SK-N-SH (cell line): Measurements from ENCODE around the gene SLC25A42. TPM values are rescaled to one million over a fixed set of nuclear protein-coding genes. Genes with fewer than 3 reads are reported as not detected.

Experiments
- CTCF ChIA-PET: fragments of 300-600, 350-600 bp; formaldehyde crosslinking; extraction: SDS; loops from one replicate; lab custom pipeline; 2021; lab: Yijun Ruan, JAX
- POLR2A ChIA-PET: fragments of 350-600 bp; sonication (Branson Sonifier 250); formaldehyde crosslinking; extraction: SDS; loops from one replicate; lab custom pipeline; 2020; ENCODE audit warnings: antibody characterized with exemption, inconsistent platforms; lab: Yijun Ruan, JAX
- DNase-seq: peaks from one replicate; pipeline ENCODE4 v3.0.0; 2012
- H2AFZ ChIP-seq: fragments of 200-600 bp; sonication (generic); 2 replicates; pipeline ENCODE4 v1.8.1; 2016; ENCODE audit warnings: antibody characterized with exemption, mild to moderate bottlenecking, low read depth
- H3F3A ChIP-seq: fragments of 200-600 bp; sonication (generic); replicated peaks from 2 replicates; pipeline ENCODE3; 2016; ENCODE audit warnings: antibody characterized with exemption, mild to moderate bottlenecking; ENCODE audit not compliant: insufficient read depth
- H3K27ac ChIP-seq, 2 experiments: fragments of 200-500 bp in 1 of 2; fragments of 200-600 bp in 1 of 2; sonication (Bioruptor generic) in 1 of 2; sonication (generic), shearing (Covaris generic) in 1 of 2; 2 replicates each; pipeline versions ENCODE4 v1.5.1 to v1.6.1; 2014 to 2016; ENCODE audit warnings: low read depth in 2 of 2, inconsistent platforms in 1 of 2, low read length in 1 of 2, mild to moderate bottlenecking in 1 of 2, mixed read lengths in 1 of 2
- H3K27me3 ChIP-seq: fragments of 200-600 bp; sonication (generic), shearing (Covaris generic); 2 replicates; pipeline ENCODE4 v1.6.1; 2016; ENCODE audit warnings: mixed run types; ENCODE audit not compliant: insufficient read depth
- H3K36me3 ChIP-seq, 2 experiments: fragments of 200-500 bp in 1 of 2; fragments of 200-600 bp in 1 of 2; sonication (Bioruptor generic) in 1 of 2; sonication (generic) in 1 of 2; replicated peaks in 1 of 2; 2 replicates each; pipeline versions ENCODE3 to v1.5.1; 2014 to 2016; ENCODE audit warnings: low read length in 1 of 2, mild to moderate bottlenecking in 1 of 2; ENCODE audit not compliant: insufficient read depth in 2 of 2, control insufficient read depth in 1 of 2
- H3K4me1 ChIP-seq, 2 experiments: fragments of 200-500 bp in 1 of 2; fragments of 200-600 bp in 1 of 2; sonication (Bioruptor generic) in 1 of 2; sonication (generic), shearing (Covaris generic) in 1 of 2; 2 replicates each; pipeline versions ENCODE4 v1.5.1 to v1.6.1; 2014 to 2016; ENCODE audit warnings: low read depth in 1 of 2, low read length in 1 of 2, mixed run types in 1 of 2; ENCODE audit not compliant: insufficient read depth in 2 of 2, control insufficient read depth in 1 of 2
- H3K4me2 ChIP-seq: fragments of 200-600 bp; sonication (generic), shearing (Covaris generic); 2 replicates; pipeline ENCODE4 v1.6.1; 2017; ENCODE audit warnings: mixed run types
- H3K4me3 ChIP-seq, 2 experiments: fragments of 200-500 bp in 1 of 2; fragments of 200-600 bp in 1 of 2; sonication (Bioruptor generic) in 1 of 2; sonication (generic), shearing (Covaris generic) in 1 of 2; 2 replicates each; pipeline versions ENCODE4 v1.5.1 to v1.8.1; 2014 to 2016; ENCODE audit warnings: low read depth in 2 of 2, inconsistent platforms in 1 of 2, low read length in 1 of 2, mild to moderate bottlenecking in 1 of 2, mixed read lengths in 1 of 2, moderate library complexity in 1 of 2
- H3K79me2 ChIP-seq: fragments of 200-600 bp; sonication (generic); 2 replicates; pipeline ENCODE4 v1.8.1; 2017; ENCODE audit warnings: mild to moderate bottlenecking; ENCODE audit not compliant: insufficient read depth
- H3K9ac ChIP-seq: fragments of 200-600 bp; sonication (generic); 2 replicates; pipeline ENCODE4 v1.6.1; 2017; ENCODE audit warnings: mixed run types
- H3K9me2 ChIP-seq: fragments of 200-600 bp; sonication (generic); 2 replicates; pipeline ENCODE4 v1.6.1; 2017; ENCODE audit warnings: mixed run types
- H3K9me3 ChIP-seq: fragments of 200-600 bp; sonication (generic); 2 replicates; pipeline ENCODE4 v1.6.1; 2017; ENCODE audit warnings: mixed run types, mild to moderate bottlenecking, moderate library complexity
- H4K20me1 ChIP-seq: fragments of 200-600 bp; sonication (generic); 2 replicates; pipeline ENCODE4 v1.6.1; 2017; ENCODE audit warnings: mild to moderate bottlenecking, mixed run types; ENCODE audit not compliant: insufficient read depth
- CHD2 ChIP-seq: fragments of 150-350 bp; IDR thresholded peaks from 2 replicates; pipeline ENCODE4 v1.6.1; 2018; ENCODE audit warnings: low read length; ENCODE audit not compliant: partially characterized antibody
- ELF1 ChIP-seq: IDR thresholded peaks from 2 replicates; pipeline ENCODE4 v1.4.0; 2012
- EZH2phosphoT487 ChIP-seq: fragments of 200-600 bp; sonication (generic); IDR thresholded peaks from 2 replicates; pipeline ENCODE4 v1.6.1; 2017; ENCODE audit warnings: low read depth, mixed run types, mild to moderate bottlenecking, antibody characterized with exemption, moderate library complexity, borderline replicate concordance
- FOXJ3 ChIP-seq: sonication (generic); formaldehyde crosslinking; IDR thresholded peaks from 2 replicates; pipeline ENCODE4 v1.5.1; 2020; ENCODE audit warnings: mild to moderate bottlenecking, missing genetic modification reagents
- FOXM1 ChIP-seq: IDR thresholded peaks from 2 replicates; pipeline ENCODE4 v1.4.0; 2012; ENCODE audit warnings: low read depth, mild to moderate bottlenecking
- GABPA ChIP-seq: IDR thresholded peaks from 2 replicates; pipeline ENCODE4 v1.4.0; 2012; ENCODE audit warnings: low read depth, mild to moderate bottlenecking
- GATA2 ChIP-seq: sonication (generic); formaldehyde crosslinking; IDR thresholded peaks from 2 replicates; pipeline ENCODE4 v1.5.0; 2020; ENCODE audit warnings: mild to moderate bottlenecking, missing genetic modification reagents
- NFIC ChIP-seq: IDR thresholded peaks from 2 replicates; pipeline ENCODE4 v1.4.0; 2012; ENCODE audit warnings: borderline replicate concordance
- POLR2AphosphoS5 ChIP-seq: IDR thresholded peaks from 2 replicates; pipeline ENCODE4 v1.6.1; 2012; ENCODE audit warnings: low read depth, low read length
- RAD21 ChIP-seq: IDR thresholded peaks from 2 replicates; pipeline ENCODE4 v1.6.1; 2012; ENCODE audit warnings: mild to moderate bottlenecking, low read length
- RFX5 ChIP-seq: IDR thresholded peaks from 2 replicates; pipeline ENCODE4 v1.6.1; 2012; ENCODE audit warnings: mild to moderate bottlenecking, improper control_type of control experiment, low read length
- SIN3A ChIP-seq: IDR thresholded peaks from 2 replicates; pipeline ENCODE4 v1.6.1; 2012; ENCODE audit warnings: low read depth, mild to moderate bottlenecking, low read length, moderate library complexity, borderline replicate concordance
- SMC3 ChIP-seq: IDR thresholded peaks from 2 replicates; pipeline ENCODE4 v1.6.1; 2012; ENCODE audit warnings: low read depth, low read length, improper control_type of control experiment
- TEAD4 ChIP-seq: IDR thresholded peaks from 2 replicates; pipeline ENCODE4 v1.4.0; 2012; ENCODE audit warnings: mild to moderate bottlenecking, borderline replicate concordance; ENCODE audit not compliant: insufficient read depth
- YY1 ChIP-seq: IDR thresholded peaks from 2 replicates; pipeline ENCODE4 v1.4.0; 2012; ENCODE audit warnings: low read depth, mild to moderate bottlenecking
- WGBS: methylation state at CpG from one replicate; pipeline ENCODE4 v1.1.6; 2017; ENCODE audit warnings: low lambda C conversion rate; 5-methylcytosine and 5-hydroxymethylcytosine counted together
- polyA plus RNA-seq, 3 experiments: library from polyadenylated mRNA; depleted of rRNA; stranded (reverse); fragments of >200 nt; gene quantifications; 2 replicates each; pipeline ENCODE4 v1.2.3, GENCODE V29; 2012
- TF ChIP-seq, protein P1 (sequence below): fragments of 150-350 bp; IDR thresholded peaks from 2 replicates; pipeline ENCODE4 v1.6.1; 2017; ENCODE audit warnings: antibody characterized with exemption, low read length, low read depth, borderline replicate concordance
- TF ChIP-seq, protein P2 (sequence below): fragments of 150-350 bp; IDR thresholded peaks from 2 replicates; pipeline ENCODE4 v1.6.1; 2016; ENCODE audit warnings: mild to moderate bottlenecking, low read depth, low read length
- TF ChIP-seq, protein P3 (sequence below): IDR thresholded peaks from 2 replicates; pipeline ENCODE4 v1.6.1; 2012; ENCODE audit warnings: mild to moderate bottlenecking, low read depth, low read length, moderate library complexity
- TF ChIP-seq, protein P4 (sequence below): fragments of 200-600 bp; sonication (generic); IDR thresholded peaks from 2 replicates; pipeline ENCODE4 v1.6.1; 2017; ENCODE audit warnings: antibody characterized with exemption, mild to moderate bottlenecking, moderate library complexity
- TF ChIP-seq, protein P5 (sequence below): IDR thresholded peaks from 2 replicates; pipeline ENCODE4 v1.4.0; 2012; ENCODE audit warnings: low read depth, borderline replicate concordance

The SLC25A42 gene
- polyA plus RNA-seq, 1 of the 3 experiments (the other 2 are of a cell fraction): 6.1 TPM

DNA sequence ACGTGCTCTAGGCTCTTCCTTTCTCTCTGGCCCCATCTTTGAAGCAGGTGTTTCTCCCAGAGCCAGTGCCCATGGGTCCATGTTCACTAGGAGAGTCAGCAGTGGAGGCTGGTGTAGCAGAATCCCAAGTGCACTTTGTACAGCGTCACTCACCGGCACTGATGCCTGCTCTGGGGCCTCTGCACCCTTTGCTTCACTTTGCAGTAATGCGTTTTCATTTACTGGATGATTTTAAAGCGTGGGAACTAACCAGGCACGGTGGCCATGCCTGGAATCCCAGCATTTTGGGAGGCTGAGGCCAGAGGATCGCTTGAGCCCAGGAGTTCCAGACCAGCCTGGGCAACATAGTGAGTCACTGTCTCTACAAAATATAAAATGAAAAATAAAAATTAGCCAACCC lies 30.7 kb downstream of the SLC25A42 start:
- TF ChIP-seq SMC3: no peak
- no peak for TF ChIP-seq TEAD4
- TF ChIP-seq GABPA: no peak
- no peak for TF ChIP-seq NFIC
- no peak for TF ChIP-seq POLR2AphosphoS5
- no peak for TF ChIP-seq FOXM1
- TF ChIP-seq, protein P1, sequence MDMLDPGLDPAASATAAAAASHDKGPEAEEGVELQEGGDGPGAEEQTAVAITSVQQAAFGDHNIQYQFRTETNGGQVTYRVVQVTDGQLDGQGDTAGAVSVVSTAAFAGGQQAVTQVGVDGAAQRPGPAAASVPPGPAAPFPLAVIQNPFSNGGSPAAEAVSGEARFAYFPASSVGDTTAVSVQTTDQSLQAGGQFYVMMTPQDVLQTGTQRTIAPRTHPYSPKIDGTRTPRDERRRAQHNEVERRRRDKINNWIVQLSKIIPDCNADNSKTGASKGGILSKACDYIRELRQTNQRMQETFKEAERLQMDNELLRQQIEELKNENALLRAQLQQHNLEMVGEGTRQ: no peak
- TF ChIP-seq SIN3A: no peak
- TF ChIP-seq FOXJ3 (CRISPR knock-in tag): no peak
- TF ChIP-seq RAD21: no peak
- TF ChIP-seq YY1: no peak
- TF ChIP-seq ELF1: no peak
- TF ChIP-seq, protein P2, sequence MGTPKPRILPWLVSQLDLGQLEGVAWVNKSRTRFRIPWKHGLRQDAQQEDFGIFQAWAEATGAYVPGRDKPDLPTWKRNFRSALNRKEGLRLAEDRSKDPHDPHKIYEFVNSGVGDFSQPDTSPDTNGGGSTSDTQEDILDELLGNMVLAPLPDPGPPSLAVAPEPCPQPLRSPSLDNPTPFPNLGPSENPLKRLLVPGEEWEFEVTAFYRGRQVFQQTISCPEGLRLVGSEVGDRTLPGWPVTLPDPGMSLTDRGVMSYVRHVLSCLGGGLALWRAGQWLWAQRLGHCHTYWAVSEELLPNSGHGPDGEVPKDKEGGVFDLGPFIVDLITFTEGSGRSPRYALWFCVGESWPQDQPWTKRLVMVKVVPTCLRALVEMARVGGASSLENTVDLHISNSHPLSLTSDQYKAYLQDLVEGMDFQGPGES: no peak
- TF ChIP-seq, protein P3, sequence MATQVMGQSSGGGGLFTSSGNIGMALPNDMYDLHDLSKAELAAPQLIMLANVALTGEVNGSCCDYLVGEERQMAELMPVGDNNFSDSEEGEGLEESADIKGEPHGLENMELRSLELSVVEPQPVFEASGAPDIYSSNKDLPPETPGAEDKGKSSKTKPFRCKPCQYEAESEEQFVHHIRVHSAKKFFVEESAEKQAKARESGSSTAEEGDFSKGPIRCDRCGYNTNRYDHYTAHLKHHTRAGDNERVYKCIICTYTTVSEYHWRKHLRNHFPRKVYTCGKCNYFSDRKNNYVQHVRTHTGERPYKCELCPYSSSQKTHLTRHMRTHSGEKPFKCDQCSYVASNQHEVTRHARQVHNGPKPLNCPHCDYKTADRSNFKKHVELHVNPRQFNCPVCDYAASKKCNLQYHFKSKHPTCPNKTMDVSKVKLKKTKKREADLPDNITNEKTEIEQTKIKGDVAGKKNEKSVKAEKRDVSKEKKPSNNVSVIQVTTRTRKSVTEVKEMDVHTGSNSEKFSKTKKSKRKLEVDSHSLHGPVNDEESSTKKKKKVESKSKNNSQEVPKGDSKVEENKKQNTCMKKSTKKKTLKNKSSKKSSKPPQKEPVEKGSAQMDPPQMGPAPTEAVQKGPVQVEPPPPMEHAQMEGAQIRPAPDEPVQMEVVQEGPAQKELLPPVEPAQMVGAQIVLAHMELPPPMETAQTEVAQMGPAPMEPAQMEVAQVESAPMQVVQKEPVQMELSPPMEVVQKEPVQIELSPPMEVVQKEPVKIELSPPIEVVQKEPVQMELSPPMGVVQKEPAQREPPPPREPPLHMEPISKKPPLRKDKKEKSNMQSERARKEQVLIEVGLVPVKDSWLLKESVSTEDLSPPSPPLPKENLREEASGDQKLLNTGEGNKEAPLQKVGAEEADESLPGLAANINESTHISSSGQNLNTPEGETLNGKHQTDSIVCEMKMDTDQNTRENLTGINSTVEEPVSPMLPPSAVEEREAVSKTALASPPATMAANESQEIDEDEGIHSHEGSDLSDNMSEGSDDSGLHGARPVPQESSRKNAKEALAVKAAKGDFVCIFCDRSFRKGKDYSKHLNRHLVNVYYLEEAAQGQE: no peak
- no peak for TF ChIP-seq GATA2 (CRISPR knock-in tag)
- TF ChIP-seq, protein P4, sequence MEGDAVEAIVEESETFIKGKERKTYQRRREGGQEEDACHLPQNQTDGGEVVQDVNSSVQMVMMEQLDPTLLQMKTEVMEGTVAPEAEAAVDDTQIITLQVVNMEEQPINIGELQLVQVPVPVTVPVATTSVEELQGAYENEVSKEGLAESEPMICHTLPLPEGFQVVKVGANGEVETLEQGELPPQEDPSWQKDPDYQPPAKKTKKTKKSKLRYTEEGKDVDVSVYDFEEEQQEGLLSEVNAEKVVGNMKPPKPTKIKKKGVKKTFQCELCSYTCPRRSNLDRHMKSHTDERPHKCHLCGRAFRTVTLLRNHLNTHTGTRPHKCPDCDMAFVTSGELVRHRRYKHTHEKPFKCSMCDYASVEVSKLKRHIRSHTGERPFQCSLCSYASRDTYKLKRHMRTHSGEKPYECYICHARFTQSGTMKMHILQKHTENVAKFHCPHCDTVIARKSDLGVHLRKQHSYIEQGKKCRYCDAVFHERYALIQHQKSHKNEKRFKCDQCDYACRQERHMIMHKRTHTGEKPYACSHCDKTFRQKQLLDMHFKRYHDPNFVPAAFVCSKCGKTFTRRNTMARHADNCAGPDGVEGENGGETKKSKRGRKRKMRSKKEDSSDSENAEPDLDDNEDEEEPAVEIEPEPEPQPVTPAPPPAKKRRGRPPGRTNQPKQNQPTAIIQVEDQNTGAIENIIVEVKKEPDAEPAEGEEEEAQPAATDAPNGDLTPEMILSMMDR: no peak
- TF ChIP-seq CHD2: no peak
- no peak for TF ChIP-seq EZH2phosphoT487
- no peak for TF ChIP-seq RFX5
- TF ChIP-seq, protein P5, sequence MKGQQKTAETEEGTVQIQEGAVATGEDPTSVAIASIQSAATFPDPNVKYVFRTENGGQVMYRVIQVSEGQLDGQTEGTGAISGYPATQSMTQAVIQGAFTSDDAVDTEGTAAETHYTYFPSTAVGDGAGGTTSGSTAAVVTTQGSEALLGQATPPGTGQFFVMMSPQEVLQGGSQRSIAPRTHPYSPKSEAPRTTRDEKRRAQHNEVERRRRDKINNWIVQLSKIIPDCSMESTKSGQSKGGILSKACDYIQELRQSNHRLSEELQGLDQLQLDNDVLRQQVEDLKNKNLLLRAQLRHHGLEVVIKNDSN: no peak
- Histone ChIP-seq H3K9ac (no peak overlapping the region), H2AFZ (no peak overlapping the region), H3K36me3 (no peaks in the 10 kb centered on the region), H3K79me2 (no peaks in the 10 kb centered on the region), H3K4me3 (no peak overlapping the region), H4K20me1 (no peaks in the 10 kb centered on the region), H3K4me1 (no peaks in the 10 kb centered on the region), H3F3A (no peaks in the 10 kb centered on the region), H3K4me2 (no peak overlapping the region), H3K27ac (no peak overlapping the region), H3K27me3 (no peaks in the 10 kb centered on the region), H3K9me3 (no peaks in the 10 kb centered on the region), H3K9me2 (no peaks in the 10 kb centered on the region)
- ChIA-PET CTCF (interaction anchor here (1.5 kb wide), 1 partner anchor 16 kb away, joined by 5 read pairs; no protein-coding TSS in a partner anchor), POLR2A (no interaction called here)
- DNase-seq: no peak
- 84% methylated on average over 7 of the region's 7 CpGs for WGBS
